Glutamatergic neuron (in vitro differentiated cells): Measurements from ENCODE around the gene GNG4. TPM values are rescaled to one million over a fixed set of nuclear protein-coding genes. Genes with fewer than 3 reads are reported as not detected.

Experiments
- DNase-seq: peaks from one replicate; pipeline ENCODE4 v3.0.0; 2022
- H3K27ac Mint-ChIP-seq: one replicate; pipeline ENCODE4 v1.8.0; 2020; ENCODE audit warnings: mild to moderate bottlenecking, mixed read lengths, inconsistent platforms; ENCODE audit not compliant: unreplicated experiment
- H3K27me3 Mint-ChIP-seq: one replicate; pipeline ENCODE4 v1.8.0; 2020; ENCODE audit warnings: mild to moderate bottlenecking, moderate library complexity, mixed read lengths, inconsistent platforms; ENCODE audit not compliant: unreplicated experiment
- H3K36me3 Mint-ChIP-seq: one replicate; pipeline ENCODE4 v1.8.0; 2020; ENCODE audit warnings: mild to moderate bottlenecking, mixed read lengths, inconsistent platforms; ENCODE audit not compliant: unreplicated experiment
- H3K4me1 Mint-ChIP-seq: one replicate; pipeline ENCODE4 v1.8.0; 2020; ENCODE audit warnings: mild to moderate bottlenecking, low read depth, mixed read lengths, inconsistent platforms; ENCODE audit not compliant: unreplicated experiment
- H3K4me3 Mint-ChIP-seq: one replicate; pipeline ENCODE4 v1.8.0; 2020; ENCODE audit warnings: mild to moderate bottlenecking, mixed read lengths, inconsistent platforms; ENCODE audit not compliant: unreplicated experiment
- H3K9me3 Mint-ChIP-seq: one replicate; pipeline ENCODE4 v1.8.0; 2020; ENCODE audit warnings: mild to moderate bottlenecking, moderate library complexity, mixed read lengths, inconsistent platforms; ENCODE audit not compliant: unreplicated experiment
- total RNA-seq: library from RNA; stranded (reverse); fragmentation: NEBNext Ultra II Directional; extraction: Animal tissue kit (Norgen Biotek cat#: 25700); gene quantifications from one replicate; pipeline ENCODE4 v1.2.1, GENCODE V29; 2021; ENCODE audit not compliant: unreplicated experiment
- TF ChIP-seq, protein P1 (sequence below): fragments of 200-600 bp; sonication (generic); IDR thresholded peaks from one replicate; pipeline ENCODE4 v1.5.0; 2021; ENCODE audit not compliant: partially characterized antibody, unreplicated experiment

The GNG4 gene
- total RNA-seq, 1 donor from 2014 or later, result 124 TPM

DNA sequence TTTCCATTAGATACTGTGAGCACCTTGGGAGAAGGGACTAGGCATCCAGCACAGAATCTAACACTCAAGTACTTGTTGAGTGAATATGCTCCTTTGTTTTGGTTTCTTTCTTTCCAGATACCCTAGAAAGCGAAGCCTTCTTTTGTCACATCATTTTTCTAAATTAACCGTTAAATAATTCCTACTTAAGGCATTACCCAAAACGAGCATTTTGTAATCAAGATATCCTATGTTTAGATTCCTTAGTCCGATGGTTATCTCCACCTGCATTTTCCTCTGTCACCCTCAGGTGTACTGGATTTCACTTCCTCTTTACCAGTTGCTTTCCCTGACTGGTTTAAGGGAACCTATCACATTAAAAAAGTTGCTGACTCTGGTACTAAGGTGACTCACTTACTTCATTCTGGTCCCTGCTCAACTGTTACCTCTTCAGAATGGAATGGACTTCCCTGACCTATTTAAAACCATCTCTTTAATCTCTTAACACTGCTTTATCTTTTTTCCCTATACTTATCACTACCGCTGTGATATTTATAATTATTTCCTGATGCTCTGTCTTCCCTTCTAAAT is 148.5 kb downstream of the GNG4 start:
- no peak for DNase-seq
- H3K36me3 Mint-ChIP-seq, result no peaks in the 10 kb centered on the region
- peaks cover 10% of the 10 kb centered on the region for H3K27me3 Mint-ChIP-seq
- H3K4me3 Mint-ChIP-seq, result no peak overlapping the region
- H3K9me3 Mint-ChIP-seq, result peaks cover 4% of the 10 kb centered on the region
- H3K4me1 Mint-ChIP-seq, result peaks cover 10% of the 10 kb centered on the region
- no peak overlapping the region for H3K27ac Mint-ChIP-seq
- TF ChIP-seq, protein P1, sequence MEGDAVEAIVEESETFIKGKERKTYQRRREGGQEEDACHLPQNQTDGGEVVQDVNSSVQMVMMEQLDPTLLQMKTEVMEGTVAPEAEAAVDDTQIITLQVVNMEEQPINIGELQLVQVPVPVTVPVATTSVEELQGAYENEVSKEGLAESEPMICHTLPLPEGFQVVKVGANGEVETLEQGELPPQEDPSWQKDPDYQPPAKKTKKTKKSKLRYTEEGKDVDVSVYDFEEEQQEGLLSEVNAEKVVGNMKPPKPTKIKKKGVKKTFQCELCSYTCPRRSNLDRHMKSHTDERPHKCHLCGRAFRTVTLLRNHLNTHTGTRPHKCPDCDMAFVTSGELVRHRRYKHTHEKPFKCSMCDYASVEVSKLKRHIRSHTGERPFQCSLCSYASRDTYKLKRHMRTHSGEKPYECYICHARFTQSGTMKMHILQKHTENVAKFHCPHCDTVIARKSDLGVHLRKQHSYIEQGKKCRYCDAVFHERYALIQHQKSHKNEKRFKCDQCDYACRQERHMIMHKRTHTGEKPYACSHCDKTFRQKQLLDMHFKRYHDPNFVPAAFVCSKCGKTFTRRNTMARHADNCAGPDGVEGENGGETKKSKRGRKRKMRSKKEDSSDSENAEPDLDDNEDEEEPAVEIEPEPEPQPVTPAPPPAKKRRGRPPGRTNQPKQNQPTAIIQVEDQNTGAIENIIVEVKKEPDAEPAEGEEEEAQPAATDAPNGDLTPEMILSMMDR, result no peak

Other genes starting within 250 kb of the GNG4 start
- 12.3 TPM for gene B3GALNT2, start 145.3 kb downstream of the GNG4 start, total RNA-seq
- gene LYST, start 217.1 kb upstream of the GNG4 start, total RNA-seq, result 33.6 TPM